Hematopoietic multipotent progenitor cell (in vitro differentiated cells): Measurements from ENCODE around the gene ASB7. TPM values are rescaled to one million over a fixed set of nuclear protein-coding genes. Genes with fewer than 3 reads are reported as not detected.

Experiments
- DNase-seq, 3 donors: peaks; one replicate each; pipeline ENCODE4 v3.0.0-alpha.2; 2011 to 2015; ENCODE audit warnings: low read depth in 2 of 3, low spot score in 2 of 3
- total RNA-seq: library from RNA; depleted of rRNA; stranded (reverse); fragments of >200 nt; gene quantifications from one replicate; pipeline ENCODE4 v1.2.3, GENCODE V29; 2012

The ASB7 gene
- total RNA-seq, 1 donor: 14.8 TPM

DNA sequence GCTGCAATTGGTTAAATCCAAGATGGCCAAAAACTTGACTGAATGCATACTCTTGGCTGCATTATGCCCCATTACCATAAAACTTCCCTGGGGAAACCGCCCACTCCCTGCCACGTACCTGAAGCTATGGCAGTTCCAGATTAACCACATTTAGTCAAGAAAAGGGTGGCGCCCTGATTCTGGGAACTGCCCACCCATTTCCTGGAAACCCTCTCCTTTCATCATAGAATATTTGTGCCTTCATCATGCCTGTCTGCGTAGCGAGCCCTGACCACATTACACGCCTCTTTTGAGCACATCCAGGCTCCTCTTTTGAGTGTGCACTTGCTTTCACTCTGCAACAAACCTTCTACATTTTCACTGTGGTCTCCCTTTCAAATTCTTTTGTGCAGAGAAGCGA is 5.6 kb upstream of the ASB7 start:
- DNase-seq: peak in 2 of 3 donors; percentile 22 to 80

DNA sequence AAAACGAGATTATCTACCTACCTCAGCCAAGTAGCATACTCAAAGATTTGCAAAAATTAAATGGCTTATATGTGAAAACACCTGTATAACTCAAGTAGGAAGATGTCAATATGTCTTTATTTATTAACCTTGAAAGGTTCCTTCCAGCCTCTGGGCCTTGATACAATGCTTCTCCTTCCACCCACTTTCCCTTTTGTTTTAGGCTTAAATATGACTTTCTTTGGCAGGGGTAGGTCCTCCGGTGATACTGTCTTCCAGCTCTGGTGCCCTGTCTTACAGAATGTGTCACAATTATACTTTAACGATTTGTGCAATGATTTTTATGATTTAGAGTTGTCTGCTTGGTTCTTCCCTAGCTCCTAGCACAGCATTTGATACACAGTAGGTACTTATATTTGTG is 4.5 kb upstream of the ASB7 start:
- no peak for DNase-seq

DNA sequence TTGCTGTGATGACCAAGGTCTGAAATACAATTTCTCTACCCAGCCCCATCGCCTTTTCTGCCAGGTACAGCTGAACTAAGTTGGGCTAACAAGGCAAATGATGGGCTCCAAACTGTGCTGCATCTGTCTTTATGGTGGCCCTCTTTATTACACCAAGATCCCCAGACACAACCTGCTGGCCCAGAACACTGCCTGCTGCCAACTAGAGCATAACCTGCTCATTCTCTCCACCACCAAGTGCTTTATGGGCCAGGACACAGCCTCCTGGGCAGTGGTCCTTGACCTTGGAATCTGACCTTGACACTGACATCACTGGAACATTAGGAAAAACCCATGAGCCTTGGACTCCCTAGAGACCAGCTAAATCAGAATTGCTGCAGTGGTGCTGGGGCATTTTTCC is 3.7 kb upstream of the ASB7 start:
- DNase-seq: no peak

DNA sequence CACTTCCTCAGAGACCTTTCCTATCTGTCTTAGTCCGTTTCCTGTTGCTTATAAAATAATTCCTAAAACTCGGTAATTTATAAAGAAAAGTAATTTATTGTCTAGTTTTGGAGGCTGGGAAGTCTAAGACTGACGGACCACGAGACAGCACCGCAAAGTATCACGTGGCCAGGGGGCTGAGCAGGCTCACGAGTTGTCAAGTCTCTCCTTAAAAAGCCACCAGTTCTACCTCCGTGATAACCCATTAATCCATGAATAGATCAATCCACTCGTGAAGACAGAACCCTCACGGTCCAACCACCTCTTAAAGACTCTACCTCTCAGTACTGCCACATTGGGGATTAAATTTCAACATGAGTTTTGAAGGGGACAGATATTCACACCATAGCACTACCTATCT is 1.2 kb upstream of the ASB7 start:
- peak in 2 of 3 donors; percentile 39 to 48 for DNase-seq

DNA sequence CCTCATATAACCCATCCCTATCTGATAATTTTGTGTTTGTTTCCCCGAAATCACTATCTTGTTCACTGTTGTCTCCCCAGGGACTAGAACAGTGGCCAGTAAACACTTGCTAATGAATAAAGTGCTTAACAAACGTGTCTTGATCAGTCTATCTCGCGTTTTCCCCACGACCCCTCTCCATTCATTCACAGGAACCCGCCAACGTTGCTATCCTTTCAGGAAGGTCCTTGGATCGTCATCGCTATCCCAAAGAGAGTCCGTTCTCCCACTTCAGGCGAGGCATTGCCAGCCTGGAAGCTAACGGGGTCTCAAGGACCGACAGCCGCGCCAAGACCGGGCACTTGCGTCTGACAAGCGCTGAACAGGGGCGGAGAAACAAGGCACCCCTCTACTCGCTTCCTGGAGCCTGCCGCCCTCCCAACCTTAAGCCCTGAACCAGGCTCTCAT is 749 bp upstream of the ASB7 start:
- DNase-seq: no peak

DNA sequence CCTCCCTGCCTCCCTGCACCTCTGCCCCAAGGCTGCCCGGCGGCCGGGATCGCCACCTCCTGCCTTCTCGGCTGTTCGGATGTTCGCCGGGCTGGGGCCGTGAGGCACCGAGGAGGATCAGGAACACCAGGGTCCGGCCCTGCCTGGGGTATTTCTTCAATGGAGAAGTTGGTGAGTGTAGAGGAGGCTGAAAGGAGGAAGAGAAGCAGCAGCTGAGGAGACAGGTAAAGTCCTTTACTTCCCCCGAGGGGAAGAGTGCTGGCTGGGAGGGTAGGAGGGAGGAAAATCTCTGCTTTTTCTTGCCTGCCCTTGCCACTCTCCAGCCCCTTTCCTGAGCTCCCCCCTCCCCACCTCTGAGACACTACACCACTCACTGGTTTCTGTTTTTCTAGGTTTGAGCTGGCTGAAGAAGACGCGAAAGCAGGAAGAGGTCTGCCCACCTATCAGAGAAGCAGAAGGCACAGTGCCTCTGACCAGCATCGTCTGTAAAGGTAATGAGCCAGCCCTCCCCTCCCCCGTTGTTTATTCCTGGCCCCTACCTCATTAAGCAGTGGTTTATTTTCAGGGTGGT is 519 bp downstream of the ASB7 start:
- DNase-seq: peak in 2 of 3 donors; percentile 51 to 67

DNA sequence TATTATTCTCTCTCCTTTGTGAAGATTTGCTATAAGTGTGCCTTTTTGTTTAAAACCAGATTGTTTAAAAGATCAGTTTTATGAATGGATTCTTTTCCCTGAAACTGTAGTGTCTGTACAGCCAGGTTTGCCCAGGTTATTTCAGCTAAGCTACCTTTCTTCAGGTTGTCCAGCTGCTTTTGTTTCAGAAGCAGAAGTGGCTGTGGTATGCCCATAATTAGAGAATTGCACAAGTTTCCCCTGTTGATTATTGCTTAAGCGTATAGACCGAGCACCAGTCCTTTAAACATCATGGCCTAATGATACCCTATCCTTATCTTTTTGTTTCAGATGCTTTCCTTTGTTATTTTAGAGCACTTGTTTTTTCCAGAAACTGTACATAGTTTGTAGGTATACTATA is 10.2 kb downstream of the ASB7 start:
- no peak for DNase-seq

DNA sequence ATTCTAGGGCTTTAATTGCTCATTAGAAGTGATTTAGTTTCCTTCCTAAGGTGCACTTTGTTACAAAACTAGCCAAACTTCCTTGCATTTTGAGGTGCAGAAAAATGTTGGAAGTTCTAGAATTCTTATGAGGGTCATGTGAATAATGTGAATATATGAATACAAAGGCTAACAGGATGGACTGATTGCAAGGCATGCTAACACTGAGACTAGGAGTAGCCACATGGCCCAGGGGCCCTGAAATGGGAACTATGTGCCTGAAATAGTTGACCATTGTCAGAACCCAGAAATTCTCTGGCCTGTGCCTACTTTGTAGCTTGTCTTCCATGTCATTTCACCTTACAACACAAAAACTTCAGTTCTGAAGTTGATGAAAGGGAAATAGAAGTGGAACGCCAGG is 10.8 kb downstream of the ASB7 start:
- no peak for DNase-seq

DNA sequence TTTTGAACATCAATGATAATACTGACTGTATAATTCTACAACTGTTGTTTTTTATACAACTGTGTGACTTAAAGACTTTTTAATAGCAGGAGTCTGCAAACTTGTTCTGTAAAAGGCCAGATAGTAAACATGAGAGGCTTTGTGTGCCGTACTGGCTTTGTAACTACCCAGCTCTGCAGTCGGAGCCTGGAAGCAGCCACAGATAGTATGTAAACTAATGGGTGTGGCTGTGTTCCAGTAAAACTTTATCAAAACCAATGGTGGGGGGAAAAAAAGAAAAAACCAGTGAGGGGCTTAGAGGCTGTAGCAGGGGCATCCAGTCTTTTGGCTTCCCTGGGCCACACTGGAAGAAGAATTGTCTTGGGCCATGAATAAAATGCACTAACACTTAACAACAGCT is 11.9 kb downstream of the ASB7 start:
- no peak for DNase-seq

DNA sequence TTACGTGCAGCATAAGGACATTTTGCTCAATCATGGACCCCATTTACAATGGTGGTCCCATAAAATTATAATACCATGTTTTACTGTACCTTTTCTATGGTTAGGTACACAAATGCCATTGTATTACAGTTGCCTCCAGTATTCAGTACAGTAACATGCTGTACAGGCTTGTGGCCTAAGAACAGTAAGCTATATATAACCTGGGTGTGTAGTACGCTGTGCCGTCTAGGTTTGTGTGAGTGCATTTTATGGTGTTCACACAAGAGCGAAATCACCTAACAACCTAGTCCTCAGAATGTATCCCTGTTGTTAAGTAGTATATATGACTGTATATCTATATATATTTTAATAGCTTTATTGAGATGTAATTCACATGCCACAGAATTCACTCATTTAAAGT is 12.5 kb downstream of the ASB7 start:
- DNase-seq: no peak

DNA sequence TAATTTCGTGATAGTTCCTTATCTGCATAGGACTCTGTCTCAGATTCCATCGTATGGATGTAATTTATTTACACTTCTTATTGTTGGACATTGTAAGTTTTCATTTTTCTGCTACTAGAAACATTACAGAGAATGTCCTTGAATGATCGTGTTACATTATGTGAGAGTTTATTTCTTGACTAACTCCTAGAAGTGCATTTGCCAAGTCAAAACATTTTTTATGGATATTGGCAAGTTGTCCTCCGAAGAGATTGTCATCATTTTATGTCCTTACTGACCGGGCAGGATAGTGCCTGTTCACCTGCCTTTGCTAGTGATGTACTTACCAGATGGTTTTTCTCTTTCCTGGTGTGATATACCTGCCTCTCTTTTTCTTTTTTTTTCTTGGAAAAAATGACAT is 13.4 kb downstream of the ASB7 start:
- no peak for DNase-seq

DNA sequence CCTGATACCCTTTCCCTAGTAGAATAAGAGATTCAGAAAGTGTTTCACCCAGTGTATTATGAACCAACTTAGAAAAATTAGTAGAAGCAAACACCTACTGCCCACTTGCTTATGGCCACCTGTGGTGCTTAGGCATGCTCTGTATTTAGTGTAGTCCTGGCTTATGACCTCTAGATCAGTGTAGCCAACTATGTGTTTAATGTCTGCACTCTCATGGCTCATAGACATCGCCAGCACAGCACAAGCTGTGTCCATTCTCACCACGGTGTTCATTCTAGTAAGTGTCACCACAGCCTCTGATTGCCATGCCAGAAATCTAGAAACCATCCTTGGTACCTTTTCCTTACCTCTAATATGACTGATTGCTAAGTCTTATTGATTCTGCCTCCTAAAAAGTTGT is 14.3 kb downstream of the ASB7 start:
- no peak for DNase-seq

DNA sequence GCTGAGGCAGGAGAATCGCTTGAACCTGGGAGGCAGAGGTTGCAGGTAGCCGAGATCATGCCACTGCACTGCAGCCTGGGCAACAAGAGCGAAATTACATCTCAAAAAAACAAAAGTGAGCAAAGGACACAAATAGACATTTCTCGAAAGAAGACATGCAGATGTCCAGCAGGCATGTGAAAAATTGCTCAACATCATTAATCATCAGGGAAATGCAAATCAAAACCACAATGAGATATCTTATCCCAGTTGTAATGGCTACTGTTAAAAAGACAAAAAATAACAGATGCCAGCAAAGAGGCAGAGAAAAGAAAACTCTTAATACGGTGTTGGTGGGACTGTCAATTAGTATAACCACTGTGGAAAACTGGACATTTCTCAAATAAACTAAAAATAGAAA is 20.9 kb downstream of the ASB7 start:
- no peak for DNase-seq

DNA sequence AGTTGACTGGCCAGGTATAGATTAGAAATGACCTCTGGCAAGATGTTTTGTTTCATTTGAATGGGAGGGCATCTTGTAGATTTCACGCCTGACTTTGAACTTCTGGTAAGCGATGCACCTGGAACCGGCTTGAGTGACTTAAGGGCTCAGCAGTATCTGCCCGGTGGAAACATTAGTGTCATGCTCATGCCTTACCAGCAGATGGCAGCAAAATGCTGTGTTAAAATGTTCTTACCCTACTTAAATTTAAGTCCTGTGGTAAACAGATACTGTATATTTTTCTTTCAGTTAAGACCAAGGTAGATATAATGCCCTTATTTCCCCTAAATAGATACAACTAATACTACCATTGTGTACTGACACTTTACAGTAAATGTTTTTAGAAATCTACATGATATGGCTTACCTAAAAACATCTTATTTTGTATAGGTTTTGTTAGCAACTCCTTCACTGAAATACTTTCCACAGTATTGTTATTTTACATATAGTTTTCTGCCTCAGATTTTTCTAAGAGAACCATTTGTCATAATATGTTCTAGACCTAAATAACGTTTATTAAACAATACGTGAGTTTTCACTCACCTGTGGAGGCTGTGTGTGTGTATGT is 25.5 kb downstream of the ASB7 start:
- peak; percentile 50 to 80 (median 68) for DNase-seq

DNA sequence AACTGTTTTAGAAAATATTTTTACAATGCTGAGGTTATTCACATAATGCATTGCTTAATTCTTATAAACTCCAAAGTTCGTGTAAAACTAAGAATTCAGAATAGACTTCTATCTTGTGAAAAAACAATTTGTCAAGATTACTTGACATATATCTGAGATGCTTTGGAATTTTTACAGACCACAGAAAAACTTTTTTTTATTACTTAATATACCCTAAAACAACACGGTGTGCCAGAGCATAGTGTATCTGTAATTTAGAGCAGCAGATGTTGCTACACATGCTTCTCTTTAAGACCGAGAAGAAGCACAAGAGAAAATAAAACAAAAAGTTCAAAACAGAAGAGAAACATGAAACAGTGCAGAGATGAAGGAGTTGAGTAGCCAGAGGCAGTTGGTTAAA is 26.4 kb downstream of the ASB7 start:
- no peak for DNase-seq

DNA sequence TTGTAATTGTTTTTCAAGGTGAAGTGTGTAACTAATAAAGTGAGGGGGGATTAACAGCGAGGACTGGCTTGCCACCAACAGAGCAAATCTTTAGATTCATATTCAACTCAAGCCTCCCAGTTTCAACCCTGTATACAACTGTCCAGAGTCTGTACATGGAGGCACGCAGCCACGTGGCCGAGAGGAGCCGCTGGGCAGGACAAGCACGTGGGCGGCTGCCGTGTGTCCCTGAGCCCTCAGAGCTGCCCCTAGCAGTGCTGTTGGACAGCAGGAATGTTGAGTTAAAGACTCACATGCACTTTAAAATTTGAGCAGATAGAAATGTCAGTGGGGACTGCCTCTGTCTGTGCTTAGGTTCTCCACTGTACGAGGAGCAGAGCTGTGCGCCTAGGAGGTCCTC is 29.4 kb downstream of the ASB7 start:
- no peak for DNase-seq

DNA sequence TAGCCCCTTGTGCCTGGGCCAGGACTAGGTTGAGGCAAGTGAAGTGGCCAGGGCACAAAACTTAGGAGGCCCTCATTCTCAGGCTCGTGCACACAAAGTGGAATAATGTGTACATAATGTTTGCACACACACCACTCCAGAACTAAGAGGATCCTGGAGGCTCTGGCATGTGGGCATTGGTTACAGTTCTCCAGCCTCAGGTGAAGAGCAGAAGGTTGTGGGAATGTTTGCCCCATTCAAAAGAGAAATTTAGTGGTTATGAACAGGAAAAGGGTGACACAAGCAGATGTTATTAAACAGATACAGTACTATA is 31.3 kb downstream of the ASB7 start:
- DNase-seq: no peak

DNA sequence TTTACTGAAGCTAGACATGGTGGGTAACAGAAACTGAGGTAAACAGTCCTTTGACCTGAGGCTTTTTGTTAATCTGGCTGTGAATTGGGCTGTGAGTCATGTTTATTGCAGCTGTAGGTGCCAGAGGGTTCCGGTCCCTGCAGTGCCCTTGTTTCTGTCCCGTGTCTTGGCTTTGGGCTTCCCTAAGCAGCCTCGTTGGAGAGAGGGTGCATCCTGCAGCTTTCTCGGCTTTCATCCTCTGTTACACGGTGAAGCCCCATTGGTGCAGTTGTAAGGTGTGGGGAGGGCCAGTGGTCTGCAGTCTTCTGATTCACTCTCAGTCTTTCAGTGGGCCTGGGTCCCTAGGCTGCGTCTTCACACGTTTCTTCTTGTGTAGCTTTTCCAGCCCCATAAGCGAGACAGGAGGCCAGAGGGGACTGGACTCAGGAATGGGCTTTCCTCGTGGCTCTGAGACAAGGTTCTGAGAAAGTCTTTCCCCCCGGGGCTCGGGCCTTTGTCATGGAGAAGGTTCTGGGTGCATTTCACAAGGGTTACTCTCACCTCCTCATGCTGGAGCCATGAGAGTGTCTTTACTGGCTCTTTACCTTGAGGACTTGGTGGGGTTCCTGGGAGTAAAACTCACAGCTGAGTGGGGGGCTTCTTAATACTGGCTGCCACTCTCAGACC is 33.1 kb downstream of the ASB7 start:
- DNase-seq: no peak

DNA sequence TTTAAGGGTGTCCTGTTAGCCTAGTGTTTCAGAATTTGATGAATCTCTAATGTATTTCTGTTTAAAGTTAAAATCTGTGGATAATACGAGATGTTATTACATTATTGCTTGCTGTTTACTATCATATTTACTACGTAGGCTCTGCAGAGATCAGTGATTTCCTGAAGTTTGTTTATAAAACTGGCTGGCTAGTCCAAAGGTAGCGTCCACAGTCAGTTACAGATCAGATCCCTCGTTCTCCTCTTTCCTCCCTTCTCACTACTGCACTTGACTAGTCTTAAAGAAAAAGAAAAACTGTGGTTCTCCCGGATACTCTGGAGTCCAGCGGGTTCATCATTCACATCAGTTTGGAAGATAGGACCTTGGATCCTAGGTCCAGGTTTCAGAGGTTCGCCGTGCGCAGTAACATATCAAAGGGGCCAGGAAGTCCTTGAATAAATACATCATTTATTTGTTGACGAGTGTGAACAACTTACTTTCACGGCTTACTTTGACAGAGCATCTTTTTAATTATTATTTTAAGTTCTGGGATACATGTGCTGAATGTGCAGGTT is 35.9 kb downstream of the ASB7 start:
- no peak for DNase-seq

DNA sequence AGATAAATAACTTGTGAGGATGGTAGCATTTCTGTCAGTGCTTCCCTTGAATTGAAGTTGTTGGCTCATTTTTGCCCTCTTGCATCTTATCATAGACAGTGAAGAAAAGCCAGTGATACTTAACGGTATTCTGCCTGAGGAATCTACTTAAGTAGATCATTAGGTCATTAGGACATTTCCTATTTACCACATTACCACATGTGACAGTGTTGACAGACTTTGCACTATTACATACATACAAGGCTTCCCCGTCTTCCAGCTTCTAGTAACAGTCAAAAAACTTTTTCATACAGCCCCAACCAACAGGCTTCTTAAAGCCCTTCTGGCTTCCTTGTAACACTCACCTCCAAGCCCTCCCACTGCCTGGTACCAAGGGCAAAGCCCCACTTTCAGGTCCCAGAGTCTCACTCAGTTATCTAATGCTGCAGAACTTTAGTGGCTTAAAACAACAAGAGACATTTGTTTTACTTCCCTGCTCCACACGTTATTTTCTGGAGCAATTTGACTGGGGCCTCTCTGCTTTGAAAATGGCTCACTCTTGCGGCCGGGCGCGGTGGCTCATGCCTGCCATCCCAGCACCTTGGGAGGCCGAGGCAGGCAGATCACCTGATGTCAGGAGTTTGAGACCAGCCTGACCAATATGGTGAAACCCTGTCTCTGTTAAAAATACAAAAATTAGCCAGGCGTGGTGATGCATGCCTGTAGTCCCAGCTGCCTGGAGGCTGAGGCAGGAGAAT is 40.0 kb downstream of the ASB7 start:
- no peak for DNase-seq

DNA sequence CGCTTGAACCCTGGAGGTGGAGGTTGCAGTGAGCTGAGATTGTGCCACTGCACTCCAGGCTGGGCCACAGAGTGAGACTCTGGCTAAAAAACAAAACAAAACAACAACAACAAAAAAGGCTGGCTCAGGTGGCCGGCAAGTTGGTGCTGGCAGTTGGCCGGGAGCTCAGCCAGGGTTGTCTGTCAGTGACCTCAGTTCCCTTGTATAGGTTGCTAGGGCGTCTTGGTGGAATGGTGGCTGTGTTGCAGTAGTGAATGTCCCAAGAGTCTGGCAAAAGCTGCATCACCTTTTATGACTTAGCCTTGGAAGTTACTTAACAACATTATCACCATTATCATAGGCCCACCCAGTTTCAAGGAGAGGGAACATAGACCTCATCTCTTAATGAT is 40.6 kb downstream of the ASB7 start:
- DNase-seq: no peak

DNA sequence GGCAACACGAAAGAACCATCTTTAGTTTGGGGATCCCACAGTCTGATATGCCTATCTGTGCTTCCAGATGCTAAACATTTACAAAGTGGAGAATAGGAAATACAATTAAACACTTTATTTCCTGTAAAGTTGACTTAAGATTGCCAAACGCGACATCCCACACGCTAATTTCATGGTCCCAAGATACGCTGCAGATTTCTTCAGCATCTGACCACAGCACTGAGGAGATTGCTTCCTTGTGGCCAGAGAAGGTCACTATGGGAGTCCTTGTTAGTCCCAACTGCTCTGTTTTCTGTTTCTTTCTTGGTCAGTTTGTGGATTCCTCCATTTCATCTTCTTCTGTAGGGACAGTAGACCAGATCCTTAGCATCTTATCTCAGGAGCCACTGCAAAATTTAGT is 43.3 kb downstream of the ASB7 start:
- DNase-seq: no peak
